OCI-LY7 (cell line): ENCODE measurements around the gene NCKAP1. TPM values are rescaled to one million over a fixed set of nuclear protein-coding genes. Genes with fewer than 3 reads are reported as not detected.
A peak's percentile ranks its signal among the peaks of the same experiment; 100 is the strongest.
"Not testable (repeated sequence)": the region's sequence is repeated elsewhere in the genome, so short reads cannot be mapped to it uniquely, and the experiment has no call there.

Experiments
- BruUV-seq: library from RNA; stranded (reverse); fragments of 400-500 nt; replicated peaks from 2 replicates; lab custom pipeline; 2021; lab: Mats Ljungman, UMichigan
- CTCF ChIA-PET: fragments of 300-600 bp; sonication (Branson Sonifier 250); formaldehyde crosslinking; loops from one replicate; lab custom pipeline; 2022; ENCODE audit warnings: antibody characterized with exemption; ENCODE audit not compliant: unreplicated experiment; lab: Charles Lee
- POLR2A ChIA-PET: fragments of 300-600 bp; sonication (Branson Sonifier 250); formaldehyde crosslinking; loops from one replicate; lab custom pipeline; 2022; ENCODE audit warnings: antibody characterized with exemption; lab: Charles Lee
- DNase-seq: peaks from one replicate; pipeline ENCODE4 v3.0.0-alpha.2; 2015; ENCODE audit warnings: low spot score
- H2AFZ ChIP-seq: fragments of 200-600 bp; sonication (generic), shearing (Covaris generic); 2 replicates; pipeline ENCODE4 v1.6.1; 2014; ENCODE audit warnings: mild to moderate bottlenecking, antibody characterized with exemption, low read length, moderate library complexity
- H3K27ac ChIP-seq: fragments of 200-600 bp; sonication (generic); 2 replicates; pipeline ENCODE4 v1.5.1; 2014; ENCODE audit warnings: mixed run types, low read depth, mild to moderate bottlenecking, moderate library complexity, low read length, inconsistent platforms; ENCODE audit not compliant: poor library complexity, severe bottlenecking
- H3K36me3 ChIP-seq: fragments of 200-600 bp; sonication (generic); 2 replicates; pipeline ENCODE4 v1.6.1; 2014; ENCODE audit warnings: mild to moderate bottlenecking, antibody characterized with exemption, low read length, moderate library complexity, mixed read lengths; ENCODE audit not compliant: insufficient read depth
- H3K4me1 ChIP-seq: fragments of 200-600 bp; sonication (generic); 2 replicates; pipeline ENCODE4 v1.5.1; 2014; ENCODE audit warnings: mild to moderate bottlenecking, low read length; ENCODE audit not compliant: insufficient read depth, poor library complexity, severe bottlenecking
- H3K4me2 ChIP-seq: fragments of 200-600 bp; sonication (generic); 2 replicates; pipeline ENCODE4 v1.6.1; 2014; ENCODE audit warnings: mild to moderate bottlenecking, low read length
- H3K4me3 ChIP-seq: fragments of 200-600 bp; sonication (generic); 2 replicates; pipeline ENCODE4 v1.5.1; 2014; ENCODE audit warnings: mild to moderate bottlenecking, low read depth, low read length; ENCODE audit not compliant: poor library complexity, severe bottlenecking
- H3K79me2 ChIP-seq: fragments of 200-600 bp; sonication (generic); 2 replicates; pipeline ENCODE4 v1.6.1; 2016; ENCODE audit warnings: low read depth, mild to moderate bottlenecking, low read length, moderate library complexity, mixed read lengths; ENCODE audit not compliant: insufficient read depth
- H3K9me2 ChIP-seq: fragments of 200-600 bp; sonication (generic); 2 replicates; pipeline ENCODE4 v1.6.1; 2016; ENCODE audit warnings: mild to moderate bottlenecking, low read length, mixed read lengths; ENCODE audit not compliant: insufficient read depth
- H3K9me3 ChIP-seq: fragments of 200-600 bp; sonication (generic); 2 replicates; pipeline ENCODE4 v1.6.1; 2014; ENCODE audit warnings: mild to moderate bottlenecking, mixed run types, low read length, mixed read lengths
- H4K20me1 ChIP-seq: fragments of 200-600 bp; sonication (generic); 2 replicates; pipeline ENCODE4 v1.6.1; 2014; ENCODE audit warnings: mild to moderate bottlenecking, antibody characterized with exemption, low read length, moderate library complexity, mixed read lengths; ENCODE audit not compliant: insufficient read depth
- CTCF ChIP-seq: fragments of 200-600 bp; sonication (generic); conservative IDR thresholded peaks from 2 replicates; pipeline ENCODE4 v1.5.1; 2014; ENCODE audit warnings: mild to moderate bottlenecking, antibody characterized with exemption, low read length, moderate library complexity, mixed read lengths
- EZH2phosphoT487 ChIP-seq: fragments of 200-600 bp; sonication (generic); IDR thresholded peaks from 2 replicates; pipeline ENCODE4 v1.6.1; 2018; ENCODE audit warnings: low read depth, borderline replicate concordance, mild to moderate bottlenecking, mixed run types, antibody characterized with exemption, low read length, moderate library complexity, mixed read lengths
- intact Hi-C: fragments of 100-400 bp; cut with micrococcal nuclease; formaldehyde crosslinking; loops from one replicate; pipeline ENCODE4 v1.10.0; 2022; ENCODE audit not compliant: unreplicated experiment
- total RNA-seq, 2 experiments: library from RNA; depleted of rRNA in 1 of 2; stranded (reverse); fragments of >200 nt in 1 of 2; shearing (Covaris generic) in 1 of 2; gene quantifications; 2 replicates each; pipeline ENCODE4 v1.2.3, GENCODE V29; 2014 to 2022

The NCKAP1 gene
- total RNA-seq, 2 experiments from 2014 or later, result 0.06 to 0.55 TPM

- BruUV-seq, result no TSS peak
- Histone ChIP-seq H3K4me1 (peaks cover 27% of the 10 kb centered on the region), H3K9me2 (no peaks in the 10 kb centered on the region), H3K4me2 (no peak overlapping the region), H3K36me3 (no peaks in the 10 kb centered on the region; the same call in 1 of the 2 replicates), H3K79me2 (no peaks in the 10 kb centered on the region), H3K9me3 (peaks cover 8% of the 10 kb centered on the region; the same call in 1 of the 2 replicates), H2AFZ (no peak overlapping the region), H3K27ac (no peak overlapping the region), H3K4me3 (no peak overlapping the region), H4K20me1 (no peaks in the 10 kb centered on the region)
- intact Hi-C loops, result no loop called here
- CTCF ChIA-PET, result no interaction called here
- POLR2A ChIA-PET, result interaction anchor here (2.4 kb wide), 1 partner anchor 16 kb away, joined by 7 read pairs; no protein-coding TSS in a partner anchor
- no peak for DNase-seq
- TF ChIP-seq CTCF, result no peak
- no peak for TF ChIP-seq EZH2phosphoT487
Measured at GRCh38 chr2:182883451-182883850, 154.8 kb downstream of the NCKAP1 start.

- H3K9me3 ChIP-seq, DNase-seq, H3K36me3 ChIP-seq, H3K4me2 ChIP-seq, H3K4me3 ChIP-seq, H3K79me2 ChIP-seq, H3K27ac ChIP-seq, CTCF ChIA-PET, H2AFZ ChIP-seq, intact Hi-C loops, H3K9me2 ChIP-seq, BruUV-seq, H3K4me1 ChIP-seq, H4K20me1 ChIP-seq, POLR2A ChIA-PET: not testable (repeated sequence)
Measured at GRCh38 chr2:182880100-182880499, 158.2 kb downstream of the NCKAP1 start.

GRCh38 chr2:182876653-182877052, 161.6 kb downstream of the NCKAP1 start:
- BruUV-seq, CTCF ChIA-PET, H3K4me3 ChIP-seq, DNase-seq, H3K9me3 ChIP-seq, H3K27ac ChIP-seq, intact Hi-C loops, H3K9me2 ChIP-seq, H3K4me1 ChIP-seq, H3K4me2 ChIP-seq, H3K36me3 ChIP-seq, H4K20me1 ChIP-seq, H3K79me2 ChIP-seq, H2AFZ ChIP-seq: not testable (repeated sequence)
- POLR2A ChIA-PET, result interaction anchor here (0.6 kb wide), 1 partner anchor 97 kb away, joined by 3 read pairs; no protein-coding TSS in a partner anchor

DNA sequence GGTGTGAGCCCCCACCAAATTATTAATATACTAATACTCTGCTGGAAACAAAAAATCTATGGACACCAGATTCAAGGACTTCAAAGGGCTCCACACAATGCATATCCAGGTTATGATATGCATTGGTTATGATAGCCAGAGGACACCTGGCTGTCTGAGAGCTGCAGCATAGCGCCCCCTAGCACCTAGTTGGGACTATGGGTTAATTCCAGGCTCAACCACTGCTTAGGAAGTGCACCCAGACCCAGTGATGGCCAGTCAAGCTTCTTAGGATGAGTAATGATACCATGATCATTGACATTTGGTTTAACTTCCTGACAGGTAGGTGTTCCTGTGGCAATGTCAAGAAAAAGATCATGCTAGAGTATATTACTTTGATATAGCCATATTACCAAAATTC, 168.0 kb downstream of the NCKAP1 start:
- BruUV-seq, result no TSS peak
- ChIA-PET CTCF (no interaction called here), POLR2A (no interaction called here)

More for the DNA sequence above, 168.0 kb downstream of the NCKAP1 start:
- intact Hi-C loops, result no loop called here
- Histone ChIP-seq H2AFZ (no peak overlapping the region), H3K36me3 (no peaks in the 10 kb centered on the region), H3K9me2 (no peaks in the 10 kb centered on the region), H4K20me1 (no peaks in the 10 kb centered on the region), H3K9me3 (no peaks in the 10 kb centered on the region), H3K27ac (no peak overlapping the region), H3K4me1 (peaks cover 21% of the 10 kb centered on the region), H3K79me2 (no peaks in the 10 kb centered on the region), H3K4me2 (no peak overlapping the region), H3K4me3 (no peak overlapping the region)
- peak; percentile 59 for DNase-seq
- TF ChIP-seq CTCF (peak; percentile 79), EZH2phosphoT487 (no peak)
